SK-N-SH (cell line): ENCODE measurements around the gene SV2A. TPM values are rescaled to one million over a fixed set of nuclear protein-coding genes. Genes with fewer than 3 reads are reported as not detected.

ENCODE experiments used
- CTCF ChIA-PET: fragments of 300-600, 350-600 bp; formaldehyde crosslinking; extraction: SDS; loops from one replicate; lab custom pipeline; 2021; lab: Yijun Ruan, JAX
- POLR2A ChIA-PET: fragments of 350-600 bp; sonication (Branson Sonifier 250); formaldehyde crosslinking; extraction: SDS; loops from one replicate; lab custom pipeline; 2020; ENCODE audit warnings: antibody characterized with exemption, inconsistent platforms; lab: Yijun Ruan, JAX
- DNase-seq: peaks from one replicate; pipeline ENCODE4 v3.0.0; 2012
- H2AFZ ChIP-seq: fragments of 200-600 bp; sonication (generic); 2 replicates; pipeline ENCODE4 v1.8.1; 2016; ENCODE audit warnings: antibody characterized with exemption, mild to moderate bottlenecking, low read depth
- H3F3A ChIP-seq: fragments of 200-600 bp; sonication (generic); replicated peaks from 2 replicates; pipeline ENCODE3; 2016; ENCODE audit warnings: antibody characterized with exemption, mild to moderate bottlenecking; ENCODE audit not compliant: insufficient read depth
- H3K27ac ChIP-seq, 2 experiments: fragments of 200-500 bp in 1 of 2; fragments of 200-600 bp in 1 of 2; sonication (Bioruptor generic) in 1 of 2; sonication (generic), shearing (Covaris generic) in 1 of 2; 2 replicates each; pipeline versions ENCODE4 v1.5.1 to v1.6.1; 2014 to 2016; ENCODE audit warnings: low read depth in 2 of 2, inconsistent platforms in 1 of 2, low read length in 1 of 2, mild to moderate bottlenecking in 1 of 2, mixed read lengths in 1 of 2
- H3K27me3 ChIP-seq: fragments of 200-600 bp; sonication (generic), shearing (Covaris generic); 2 replicates; pipeline ENCODE4 v1.6.1; 2016; ENCODE audit warnings: mixed run types; ENCODE audit not compliant: insufficient read depth
- H3K36me3 ChIP-seq, 2 experiments: fragments of 200-500 bp in 1 of 2; fragments of 200-600 bp in 1 of 2; sonication (Bioruptor generic) in 1 of 2; sonication (generic) in 1 of 2; replicated peaks in 1 of 2; 2 replicates each; pipeline versions ENCODE3 to v1.5.1; 2014 to 2016; ENCODE audit warnings: low read length in 1 of 2, mild to moderate bottlenecking in 1 of 2; ENCODE audit not compliant: insufficient read depth in 2 of 2, control insufficient read depth in 1 of 2
- H3K4me1 ChIP-seq, 2 experiments: fragments of 200-500 bp in 1 of 2; fragments of 200-600 bp in 1 of 2; sonication (Bioruptor generic) in 1 of 2; sonication (generic), shearing (Covaris generic) in 1 of 2; 2 replicates each; pipeline versions ENCODE4 v1.5.1 to v1.6.1; 2014 to 2016; ENCODE audit warnings: low read depth in 1 of 2, low read length in 1 of 2, mixed run types in 1 of 2; ENCODE audit not compliant: insufficient read depth in 2 of 2, control insufficient read depth in 1 of 2
- H3K4me2 ChIP-seq: fragments of 200-600 bp; sonication (generic), shearing (Covaris generic); 2 replicates; pipeline ENCODE4 v1.6.1; 2017; ENCODE audit warnings: mixed run types
- H3K4me3 ChIP-seq, 2 experiments: fragments of 200-500 bp in 1 of 2; fragments of 200-600 bp in 1 of 2; sonication (Bioruptor generic) in 1 of 2; sonication (generic), shearing (Covaris generic) in 1 of 2; 2 replicates each; pipeline versions ENCODE4 v1.5.1 to v1.8.1; 2014 to 2016; ENCODE audit warnings: low read depth in 2 of 2, inconsistent platforms in 1 of 2, low read length in 1 of 2, mild to moderate bottlenecking in 1 of 2, mixed read lengths in 1 of 2, moderate library complexity in 1 of 2
- H3K79me2 ChIP-seq: fragments of 200-600 bp; sonication (generic); 2 replicates; pipeline ENCODE4 v1.8.1; 2017; ENCODE audit warnings: mild to moderate bottlenecking; ENCODE audit not compliant: insufficient read depth
- H3K9ac ChIP-seq: fragments of 200-600 bp; sonication (generic); 2 replicates; pipeline ENCODE4 v1.6.1; 2017; ENCODE audit warnings: mixed run types
- H3K9me2 ChIP-seq: fragments of 200-600 bp; sonication (generic); 2 replicates; pipeline ENCODE4 v1.6.1; 2017; ENCODE audit warnings: mixed run types
- H3K9me3 ChIP-seq: fragments of 200-600 bp; sonication (generic); 2 replicates; pipeline ENCODE4 v1.6.1; 2017; ENCODE audit warnings: mixed run types, mild to moderate bottlenecking, moderate library complexity
- H4K20me1 ChIP-seq: fragments of 200-600 bp; sonication (generic); 2 replicates; pipeline ENCODE4 v1.6.1; 2017; ENCODE audit warnings: mild to moderate bottlenecking, mixed run types; ENCODE audit not compliant: insufficient read depth
- FOXM1 ChIP-seq: IDR thresholded peaks from 2 replicates; pipeline ENCODE4 v1.4.0; 2012; ENCODE audit warnings: low read depth, mild to moderate bottlenecking
- GABPA ChIP-seq: IDR thresholded peaks from 2 replicates; pipeline ENCODE4 v1.4.0; 2012; ENCODE audit warnings: low read depth, mild to moderate bottlenecking
- MEF2A ChIP-seq: IDR thresholded peaks from 2 replicates; pipeline ENCODE4 v1.4.0; 2012; ENCODE audit warnings: low read depth, borderline replicate concordance
- REST ChIP-seq: IDR thresholded peaks from 2 replicates; pipeline ENCODE4 v1.6.1; 2012; ENCODE audit warnings: mild to moderate bottlenecking, low read depth, low read length, moderate library complexity
- SMC3 ChIP-seq: IDR thresholded peaks from 2 replicates; pipeline ENCODE4 v1.6.1; 2012; ENCODE audit warnings: low read depth, low read length, improper control_type of control experiment
- TCF12 ChIP-seq: IDR thresholded peaks from 2 replicates; pipeline ENCODE4 v1.4.0; 2012
- YY1 ChIP-seq: IDR thresholded peaks from 2 replicates; pipeline ENCODE4 v1.4.0; 2012; ENCODE audit warnings: low read depth, mild to moderate bottlenecking
- WGBS: methylation state at CpG from one replicate; pipeline ENCODE4 v1.1.6; 2017; ENCODE audit warnings: low lambda C conversion rate; 5-methylcytosine and 5-hydroxymethylcytosine counted together
- polyA plus RNA-seq, 3 experiments: library from polyadenylated mRNA; depleted of rRNA; stranded (reverse); fragments of >200 nt; gene quantifications; 2 replicates each; pipeline ENCODE4 v1.2.3, GENCODE V29; 2012
- TF ChIP-seq, protein P1 (sequence below): fragments of 150-350 bp; IDR thresholded peaks from 2 replicates; pipeline ENCODE4 v1.6.1; 2016; ENCODE audit warnings: mild to moderate bottlenecking, low read depth, low read length
- TF ChIP-seq, protein P2 (sequence below): fragments of 200-600 bp; sonication (generic); IDR thresholded peaks from 2 replicates; pipeline ENCODE4 v1.6.1; 2017; ENCODE audit warnings: antibody characterized with exemption, mild to moderate bottlenecking, moderate library complexity
- TF ChIP-seq, protein P3 (sequence below): IDR thresholded peaks from 2 replicates; pipeline ENCODE4 v1.4.0; 2012; ENCODE audit warnings: low read depth, borderline replicate concordance

The SV2A gene
- polyA plus RNA-seq, 1 of the 3 experiments (the other 2 are of a cell fraction), result 22.7 TPM

DNA sequence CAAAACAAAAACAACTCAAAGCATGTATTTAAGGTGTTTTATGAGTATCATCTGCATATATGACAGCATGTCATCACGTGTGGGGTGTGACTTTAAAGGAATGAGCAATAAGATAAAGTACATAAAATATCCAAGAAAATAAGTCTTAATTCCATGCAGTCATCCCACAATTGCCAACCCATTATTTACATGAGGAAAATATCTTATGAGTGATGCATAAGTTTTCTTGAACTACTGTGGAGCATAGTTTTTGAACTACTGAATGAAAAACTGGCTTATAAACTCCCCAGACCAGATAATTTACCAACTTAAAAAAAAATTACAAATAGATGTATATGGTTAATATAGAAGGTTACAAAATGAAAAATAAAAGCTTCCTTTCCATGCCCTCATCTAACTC is 48.8 kb upstream of the SV2A start:
- Histone ChIP-seq H3K36me3 (peaks cover 59 to 67% of the 10 kb centered on the region in 2 experiments), H3K9me3 (no peaks in the 10 kb centered on the region), H3K4me2 (no peak overlapping the region), H3K4me3 (no peak overlapping the region), H3K27ac (no peak overlapping the region), H3K4me1 (0 out of 4 replicates have a peak, but pooled peaks cover 0 to 3% of the 10 kb centered on the region in 2 experiments), H4K20me1 (no peaks in the 10 kb centered on the region), H3K9me2 (no peaks in the 10 kb centered on the region), H3K27me3 (no peaks in the 10 kb centered on the region), H2AFZ (no peak overlapping the region), H3K79me2 (no peaks in the 10 kb centered on the region), H3F3A (peaks cover 32% of the 10 kb centered on the region), H3K9ac (no peak overlapping the region)
- ChIA-PET POLR2A (no interaction called here), CTCF (no interaction called here)
- 85% methylated on average over 1 of the region's 1 CpG for WGBS
- no peak for DNase-seq
- TF ChIP-seq, protein P1, sequence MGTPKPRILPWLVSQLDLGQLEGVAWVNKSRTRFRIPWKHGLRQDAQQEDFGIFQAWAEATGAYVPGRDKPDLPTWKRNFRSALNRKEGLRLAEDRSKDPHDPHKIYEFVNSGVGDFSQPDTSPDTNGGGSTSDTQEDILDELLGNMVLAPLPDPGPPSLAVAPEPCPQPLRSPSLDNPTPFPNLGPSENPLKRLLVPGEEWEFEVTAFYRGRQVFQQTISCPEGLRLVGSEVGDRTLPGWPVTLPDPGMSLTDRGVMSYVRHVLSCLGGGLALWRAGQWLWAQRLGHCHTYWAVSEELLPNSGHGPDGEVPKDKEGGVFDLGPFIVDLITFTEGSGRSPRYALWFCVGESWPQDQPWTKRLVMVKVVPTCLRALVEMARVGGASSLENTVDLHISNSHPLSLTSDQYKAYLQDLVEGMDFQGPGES, result no peak

GRCh38 chr1:149965440-149965839 is 47.8 kb upstream of the SV2A start:
- H3K4me1 ChIP-seq, result 0 out of 4 replicates have a peak, but pooled peaks cover 0 to 3% of the 10 kb centered on the region in 2 experiments
- H3K9me2 ChIP-seq, result no peaks in the 10 kb centered on the region
- no peak for DNase-seq
- no peak overlapping the region for H3K27ac ChIP-seq
- H3K36me3 ChIP-seq, result peaks cover 49 to 73% of the 10 kb centered on the region in 2 experiments
- TF ChIP-seq MEF2A, result no peak
- H3K9ac ChIP-seq, result no peak overlapping the region
- no peak overlapping the region for H3K4me3 ChIP-seq
- H3K27me3 ChIP-seq, result no peaks in the 10 kb centered on the region
- H3K9me3 ChIP-seq, result no peaks in the 10 kb centered on the region
- CTCF ChIA-PET, result interaction anchor here (0.9 to 2.1 kb wide), 2 partner anchors 85 to 203 kb away, joined by 3 to 10 read pairs; no protein-coding TSS in a partner anchor
- POLR2A ChIA-PET, result no interaction called here
- peaks cover 32% of the 10 kb centered on the region for H3F3A ChIP-seq
- H2AFZ ChIP-seq, result no peak overlapping the region
- no peaks in the 10 kb centered on the region for H4K20me1 ChIP-seq
- 98% methylated on average over 3 of the region's 3 CpGs for WGBS
- H3K4me2 ChIP-seq, result no peak overlapping the region
- H3K79me2 ChIP-seq, result no peaks in the 10 kb centered on the region

DNA sequence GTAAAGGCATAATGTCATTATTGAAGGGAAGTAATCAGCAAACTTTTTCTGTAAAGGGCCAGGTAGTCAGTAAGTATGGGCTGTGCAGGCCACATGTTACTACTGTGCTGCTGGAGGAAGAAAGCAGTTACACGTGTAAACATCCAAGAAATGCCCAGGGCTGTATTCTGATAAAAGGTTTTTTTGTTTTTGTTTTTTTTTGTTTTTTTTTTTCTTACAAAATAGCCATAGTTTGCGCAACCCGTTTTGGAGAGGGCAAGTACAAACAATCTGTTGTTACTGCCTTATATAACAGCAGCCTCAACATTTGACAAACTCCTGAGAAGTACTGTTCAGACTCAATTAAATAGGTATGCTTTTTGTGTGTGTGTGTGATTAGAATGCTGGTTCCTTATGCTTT is 45.7 kb upstream of the SV2A start:
- no peaks in the 10 kb centered on the region for H4K20me1 ChIP-seq
- peak overlapping the region; percentile 11 to 21; a peak in 2 of 4 replicates for H3K27ac ChIP-seq
- 78% methylated on average over 3 of the region's 3 CpGs for WGBS
- no peaks in the 10 kb centered on the region for H3K79me2 ChIP-seq
- no peaks in the 10 kb centered on the region for H3K9me2 ChIP-seq
- peaks cover 55 to 77% of the 10 kb centered on the region in 2 experiments for H3K36me3 ChIP-seq
- CTCF ChIA-PET, result interaction anchor here (0.8 to 4.3 kb wide), 5 partner anchors 74 to 206 kb away, joined by 4 to 31 read pairs (median 6); no protein-coding TSS in a partner anchor
- POLR2A ChIA-PET, result no interaction called here
- 0 out of 4 replicates have a peak, but pooled peaks cover 0 to 3% of the 10 kb centered on the region in 2 experiments for H3K4me1 ChIP-seq
- H3K9ac ChIP-seq, result no peak overlapping the region
- H3F3A ChIP-seq, result peaks cover 32% of the 10 kb centered on the region
- no peak overlapping the region for H3K4me3 ChIP-seq
- H3K27me3 ChIP-seq, result no peaks in the 10 kb centered on the region
- no peaks in the 10 kb centered on the region for H3K9me3 ChIP-seq
- no peak overlapping the region for H2AFZ ChIP-seq
- DNase-seq, result no peak
- TF ChIP-seq MEF2A (no peak), YY1 (no peak), FOXM1 (no peak), GABPA (no peak), TCF12 (no peak), SMC3 (no peak), REST (no peak)
- TF ChIP-seq, protein P1, result no peak
- TF ChIP-seq, protein P2, sequence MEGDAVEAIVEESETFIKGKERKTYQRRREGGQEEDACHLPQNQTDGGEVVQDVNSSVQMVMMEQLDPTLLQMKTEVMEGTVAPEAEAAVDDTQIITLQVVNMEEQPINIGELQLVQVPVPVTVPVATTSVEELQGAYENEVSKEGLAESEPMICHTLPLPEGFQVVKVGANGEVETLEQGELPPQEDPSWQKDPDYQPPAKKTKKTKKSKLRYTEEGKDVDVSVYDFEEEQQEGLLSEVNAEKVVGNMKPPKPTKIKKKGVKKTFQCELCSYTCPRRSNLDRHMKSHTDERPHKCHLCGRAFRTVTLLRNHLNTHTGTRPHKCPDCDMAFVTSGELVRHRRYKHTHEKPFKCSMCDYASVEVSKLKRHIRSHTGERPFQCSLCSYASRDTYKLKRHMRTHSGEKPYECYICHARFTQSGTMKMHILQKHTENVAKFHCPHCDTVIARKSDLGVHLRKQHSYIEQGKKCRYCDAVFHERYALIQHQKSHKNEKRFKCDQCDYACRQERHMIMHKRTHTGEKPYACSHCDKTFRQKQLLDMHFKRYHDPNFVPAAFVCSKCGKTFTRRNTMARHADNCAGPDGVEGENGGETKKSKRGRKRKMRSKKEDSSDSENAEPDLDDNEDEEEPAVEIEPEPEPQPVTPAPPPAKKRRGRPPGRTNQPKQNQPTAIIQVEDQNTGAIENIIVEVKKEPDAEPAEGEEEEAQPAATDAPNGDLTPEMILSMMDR, result no peak
- TF ChIP-seq, protein P3, sequence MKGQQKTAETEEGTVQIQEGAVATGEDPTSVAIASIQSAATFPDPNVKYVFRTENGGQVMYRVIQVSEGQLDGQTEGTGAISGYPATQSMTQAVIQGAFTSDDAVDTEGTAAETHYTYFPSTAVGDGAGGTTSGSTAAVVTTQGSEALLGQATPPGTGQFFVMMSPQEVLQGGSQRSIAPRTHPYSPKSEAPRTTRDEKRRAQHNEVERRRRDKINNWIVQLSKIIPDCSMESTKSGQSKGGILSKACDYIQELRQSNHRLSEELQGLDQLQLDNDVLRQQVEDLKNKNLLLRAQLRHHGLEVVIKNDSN, result no peak
- TF ChIP-seq, all 33 proteins: peak for 0
- no peak overlapping the region for H3K4me2 ChIP-seq
